HL-60/S4 treated with retinoic acid at 250 ng/mL for 4 days and 3 days (cell line): Measurements from ENCODE around the gene IGFBP5.

Experiments
- in situ Hi-C: fragments of 300-500 bp; cut with MboI; formaldehyde crosslinking; loops from 2 replicates; pipeline ENCODE4 v1.7.0; 2022; ENCODE audit warnings: low sequenced_read_pairs

Gene IGFBP5

GRCh38 chr2:216653093-216653799, 42.1 kb downstream of the IGFBP5 start:
- in situ Hi-C loops, result loop anchor here (25.0 kb wide), 1 partner anchor 616 kb away; no protein-coding TSS in a partner anchor

- in situ Hi-C loops, result loop anchor here (25.0 kb wide), 1 partner anchor 615 kb away; no protein-coding TSS in a partner anchor
Measured at GRCh38 chr2:216652566-216652965, 42.8 kb downstream of the IGFBP5 start.

- in situ Hi-C loops, result loop anchor here (25.0 kb wide), 1 partner anchor 614 kb away; no protein-coding TSS in a partner anchor
Measured at GRCh38 chr2:216651351-216651881, 43.9 kb downstream of the IGFBP5 start.

GRCh38 chr2:216650626-216651257, 44.6 kb downstream of the IGFBP5 start:
- in situ Hi-C loops, result loop anchor here (25.0 kb wide), 1 partner anchor 613 kb away; no protein-coding TSS in a partner anchor

GRCh38 chr2:216649574-216649973, 45.8 kb downstream of the IGFBP5 start:
- in situ Hi-C loops, result no loop called here

- in situ Hi-C loops, result no loop called here
Measured at GRCh38 chr2:216648105-216648504, 47.2 kb downstream of the IGFBP5 start.

GRCh38 chr2:216646116-216646515, 49.2 kb downstream of the IGFBP5 start:
- in situ Hi-C loops, result no loop called here

- in situ Hi-C loops, result no loop called here
Measured at GRCh38 chr2:216645636-216645950, 49.8 kb downstream of the IGFBP5 start.

- in situ Hi-C loops, result no loop called here
Measured at GRCh38 chr2:216644842-216645635, 50.3 kb downstream of the IGFBP5 start.

GRCh38 chr2:216643986-216644659, 51.2 kb downstream of the IGFBP5 start:
- in situ Hi-C loops, result no loop called here

- in situ Hi-C loops, result no loop called here
Measured at GRCh38 chr2:216637472-216637871, 57.9 kb downstream of the IGFBP5 start.

- in situ Hi-C loops, result no loop called here
Measured at GRCh38 chr2:216636551-216637450, 58.5 kb downstream of the IGFBP5 start.

- in situ Hi-C loops, result no loop called here
Measured at GRCh38 chr2:216635701-216636550, 59.4 kb downstream of the IGFBP5 start.

GRCh38 chr2:216635171-216635570, 60.2 kb downstream of the IGFBP5 start:
- in situ Hi-C loops, result no loop called here

- in situ Hi-C loops, result no loop called here
Measured at GRCh38 chr2:216634370-216635148, 60.8 kb downstream of the IGFBP5 start.

- in situ Hi-C loops, result no loop called here
Measured at GRCh38 chr2:216633616-216634369, 61.6 kb downstream of the IGFBP5 start.

- in situ Hi-C loops, result no loop called here
Measured at GRCh38 chr2:216632952-216633615, 62.3 kb downstream of the IGFBP5 start, which contains the start of gene IGFBP2. Gene IGFBP2 (plus strand): TSS chr2:216633420. CDS start chr2:216633524, 104 bp downstream.
